Stimulated activated naive CD8-positive, alpha-beta T cell treated with anti-CD3 and anti-CD28 coated beads, Interleukin-15, Interleukin-2, amounts not matched to agents 100 U/mL and 50 U/mL, for 24 hours (primary cell): ENCODE data around the gene SPATA9.

Experiments
- ATAC-seq: fragments of 150-1000 bp; cut with Tn5 transposase; one replicate; pipeline ENCODE4 v1.10.0; 2021
- DNase-seq: peaks from one replicate; pipeline ENCODE4 v3.0.0; 2021

Gene SPATA9

GRCh38 chr5:95684361-95684760 lies 1.6 kb upstream of the SPATA9 start:
- no peak for ATAC-seq
- DNase-seq, result no peak

GRCh38 chr5:95673081-95673480 lies 9.7 kb downstream of the SPATA9 start:
- DNase-seq (no peak), ATAC-seq (no peak)

GRCh38 chr5:95672641-95673040 lies 10.2 kb downstream of the SPATA9 start:
- ATAC-seq (no peak), DNase-seq (no peak)

GRCh38 chr5:95671826-95672225 lies 11.0 kb downstream of the SPATA9 start:
- no peak for DNase-seq
- ATAC-seq, result no peak

- ATAC-seq (no peak), DNase-seq (no peak)
These were observed 12.2 kb downstream of the SPATA9 start for GRCh38 chr5:95670568-95670967.

GRCh38 chr5:95669985-95670384 lies 12.8 kb downstream of the SPATA9 start:
- DNase-seq (no peak), ATAC-seq (no peak)

- ATAC-seq, result no peak
These were observed 13.3 kb downstream of the SPATA9 start for GRCh38 chr5:95669540-95669939.

GRCh38 chr5:95668728-95669127 lies 14.1 kb downstream of the SPATA9 start:
- ATAC-seq (no peak), DNase-seq (no peak)

More at GRCh38 chr5:95669540-95669939, 13.3 kb downstream of the SPATA9 start:
- DNase-seq, result no peak

GRCh38 chr5:95668216-95668615 lies 14.6 kb downstream of the SPATA9 start:
- DNase-seq (no peak), ATAC-seq (no peak)

- DNase-seq (no peak), ATAC-seq (no peak)
These were observed 15.1 kb downstream of the SPATA9 start for GRCh38 chr5:95667678-95668077.

- DNase-seq (no peak), ATAC-seq (no peak)
These were observed 15.7 kb downstream of the SPATA9 start for GRCh38 chr5:95667061-95667618.

GRCh38 chr5:95664204-95664786 lies 18.5 kb downstream of the SPATA9 start:
- ATAC-seq, result no peak
- peak; percentile 39 for DNase-seq

GRCh38 chr5:95662946-95663345 lies 19.8 kb downstream of the SPATA9 start:
- no peak for DNase-seq
- no peak for ATAC-seq

GRCh38 chr5:95660060-95660459 lies 22.7 kb downstream of the SPATA9 start:
- DNase-seq (no peak), ATAC-seq (no peak)

- ATAC-seq (no peak), DNase-seq (no peak)
These were observed 27.2 kb downstream of the SPATA9 start for GRCh38 chr5:95655575-95655974.

- no peak for DNase-seq
- no peak for ATAC-seq
These were observed 28.6 kb downstream of the SPATA9 start for GRCh38 chr5:95654196-95654595.

GRCh38 chr5:95652849-95653248 lies 29.9 kb downstream of the SPATA9 start:
- DNase-seq (no peak), ATAC-seq (no peak)

- ATAC-seq (no peak), DNase-seq (no peak)
These were observed 32.8 kb downstream of the SPATA9 start for GRCh38 chr5:95649842-95650620.

- no peak for ATAC-seq
- no peak for DNase-seq
These were observed 33.5 kb downstream of the SPATA9 start for GRCh38 chr5:95649274-95649673.

- no peak for DNase-seq
- no peak for ATAC-seq
These were observed 34.6 kb downstream of the SPATA9 start for GRCh38 chr5:95647886-95648860.

GRCh38 chr5:95646569-95647431 lies 36.0 kb downstream of the SPATA9 start, which contains the start of gene RFESD:
TSS of gene RFESD (plus strand) at chr5:95646777. CDS start at chr5:95652272, 5,495 bp downstream.
- ATAC-seq, result peak; percentile 98
- peak; percentile 98 for DNase-seq
